SK-N-SH treated with all-trans-retinoic acid at 6 μM for 48 hours (cell line): ENCODE results near the gene KRT1.

ENCODE experiments used
- ATAC-seq: fragments of 200-7000 bp; cut with Tn5 transposase; 3 replicates; pipeline ENCODE4 v1.9.1; 2020; ENCODE audit warnings: mild to moderate bottlenecking, moderate library complexity
- ARNTL ChIP-seq: fragments of 450-650 bp; formaldehyde crosslinking; IDR thresholded peaks from 2 replicates; pipeline ENCODE4 v1.5.0; 2020; ENCODE audit warnings: low read depth, mild to moderate bottlenecking, moderate library complexity, borderline replicate concordance
- CSDC2 ChIP-seq: fragments of 250-450 bp; sonication (Bioruptor Pico); IDR thresholded peaks from 2 replicates; pipeline ENCODE4 v1.5.0; 2020; ENCODE audit warnings: mild to moderate bottlenecking, moderate library complexity
- GLIS3 ChIP-seq: fragments of 250-450 bp; sonication (Bioruptor Pico); IDR thresholded peaks from 2 replicates; pipeline ENCODE4 v1.5.0; 2020; ENCODE audit warnings: mild to moderate bottlenecking, moderate library complexity
- ISL1 ChIP-seq: fragments of 250-450 bp; sonication (Bioruptor Pico); IDR thresholded peaks from 2 replicates; pipeline ENCODE4 v2.1.2; 2022; ENCODE audit warnings: mild to moderate bottlenecking, moderate library complexity
- OSR1 ChIP-seq: fragments of 250-450 bp; sonication (Bioruptor Pico); IDR thresholded peaks from 2 replicates; pipeline ENCODE4 v1.8.0; 2022; ENCODE audit warnings: moderate library complexity, mild to moderate bottlenecking, inconsistent platforms
- PPARA ChIP-seq: fragments of 250-450 bp; sonication (Bioruptor Pico); IDR thresholded peaks from 2 replicates; pipeline ENCODE4 v1.5.0; 2020; ENCODE audit warnings: mild to moderate bottlenecking, borderline replicate concordance
- SNAI2 ChIP-seq: fragments of 250-450 bp; sonication (Bioruptor Pico); IDR thresholded peaks from 2 replicates; pipeline ENCODE4 v1.5.0; 2020; ENCODE audit warnings: mild to moderate bottlenecking, moderate library complexity
- TCF4 ChIP-seq: fragments of 250-450 bp; sonication (Bioruptor Pico); IDR thresholded peaks from 2 replicates; pipeline ENCODE4 v1.8.0; 2021; ENCODE audit warnings: mild to moderate bottlenecking, moderate library complexity, borderline replicate concordance
- TOX ChIP-seq: fragments of 250-450 bp; sonication (Bioruptor Pico); IDR thresholded peaks from 2 replicates; pipeline ENCODE4 v1.8.0; 2021; ENCODE audit warnings: mild to moderate bottlenecking, moderate library complexity, borderline replicate concordance
- ZC3H10 ChIP-seq: fragments of 250-450 bp; sonication (Bioruptor Pico); IDR thresholded peaks from 2 replicates; pipeline ENCODE4 v1.5.1; 2021; ENCODE audit warnings: mild to moderate bottlenecking, moderate library complexity
- ZFP3 ChIP-seq: fragments of 250-450 bp; sonication (Bioruptor Pico); IDR thresholded peaks from 2 replicates; pipeline ENCODE4 v1.5.0; 2020; ENCODE audit warnings: mild to moderate bottlenecking, moderate library complexity
- ZFP30 ChIP-seq: fragments of 450-650 bp; formaldehyde crosslinking; IDR thresholded peaks from 2 replicates; pipeline ENCODE4 v1.5.0; 2022; ENCODE audit warnings: mild to moderate bottlenecking, moderate library complexity
- ZNF565 ChIP-seq: fragments of 450-650 bp; formaldehyde crosslinking; conservative IDR thresholded peaks from 2 replicates; pipeline ENCODE4 v1.5.0; 2020; ENCODE audit warnings: low read depth, mild to moderate bottlenecking, moderate library complexity
- ZNF70 ChIP-seq: fragments of 450-650 bp; formaldehyde crosslinking; IDR thresholded peaks from 2 replicates; pipeline ENCODE4 v1.5.0; 2020; ENCODE audit warnings: mild to moderate bottlenecking, moderate library complexity
- ZNF8 ChIP-seq: fragments of 450-650 bp; formaldehyde crosslinking; IDR thresholded peaks from 2 replicates; pipeline ENCODE4 v1.5.0; 2020; ENCODE audit warnings: mild to moderate bottlenecking, moderate library complexity
- TF ChIP-seq, protein P1 (sequence below): fragments of 250-450 bp; sonication (Bioruptor Pico); IDR thresholded peaks from 2 replicates; pipeline ENCODE4 v1.8.0; 2020; ENCODE audit warnings: mild to moderate bottlenecking, moderate library complexity, borderline replicate concordance
- TF ChIP-seq, protein P2 (sequence below): fragments of 250-450 bp; sonication (Bioruptor Pico); IDR thresholded peaks from 2 replicates; pipeline ENCODE4 v1.5.0; 2020; ENCODE audit warnings: mild to moderate bottlenecking, moderate library complexity
- TF ChIP-seq, protein P3 (sequence below): fragments of 250-450 bp; sonication (Bioruptor Pico); IDR thresholded peaks from 2 replicates; pipeline ENCODE4 v1.8.0; 2021; ENCODE audit warnings: low read depth, mild to moderate bottlenecking, moderate library complexity, borderline replicate concordance
- TF ChIP-seq, protein P4 (sequence below): fragments of 250-450 bp; sonication (Bioruptor Pico); IDR thresholded peaks from 2 replicates; pipeline ENCODE4 v1.5.1; 2021; ENCODE audit warnings: mild to moderate bottlenecking, moderate library complexity

KRT1 gene

DNA sequence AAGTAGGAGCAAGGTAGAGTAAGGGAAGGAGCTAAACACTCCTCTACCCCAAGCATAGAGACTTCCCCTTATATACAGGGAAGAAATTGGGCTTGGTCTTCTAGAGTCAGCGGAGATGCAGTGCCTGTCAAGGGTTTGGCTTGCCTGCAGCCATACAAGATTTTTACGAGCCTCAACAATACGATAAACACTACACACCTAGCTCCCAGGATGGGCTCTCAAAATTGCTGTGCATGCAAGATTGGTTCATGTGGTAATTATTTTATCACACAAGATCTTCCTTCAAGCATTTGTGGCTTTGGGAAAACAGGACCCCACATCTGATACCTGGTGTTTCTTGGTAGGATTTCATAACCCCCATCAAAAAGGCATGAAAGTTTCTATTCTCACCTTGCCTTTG, at the start of gene KRT1:
Gene KRT1, minus strand, starts transcription at position 45 of the 400 bp plus-strand sequence. CDS start 59 bp downstream, outside the sequence.
- TF ChIP-seq TCF4 (CRISPR knock-in tag) (no peak), ARNTL (CRISPR knock-in tag) (no peak), ISL1 (CRISPR knock-in tag) (no peak), ZFP3 (CRISPR knock-in tag) (no peak), SNAI2 (no peak), GLIS3 (CRISPR knock-in tag) (no peak), PPARA (CRISPR knock-in tag) (no peak), CSDC2 (CRISPR knock-in tag) (no peak), ZC3H10 (CRISPR knock-in tag) (no peak)
- TF ChIP-seq, protein P1, sequence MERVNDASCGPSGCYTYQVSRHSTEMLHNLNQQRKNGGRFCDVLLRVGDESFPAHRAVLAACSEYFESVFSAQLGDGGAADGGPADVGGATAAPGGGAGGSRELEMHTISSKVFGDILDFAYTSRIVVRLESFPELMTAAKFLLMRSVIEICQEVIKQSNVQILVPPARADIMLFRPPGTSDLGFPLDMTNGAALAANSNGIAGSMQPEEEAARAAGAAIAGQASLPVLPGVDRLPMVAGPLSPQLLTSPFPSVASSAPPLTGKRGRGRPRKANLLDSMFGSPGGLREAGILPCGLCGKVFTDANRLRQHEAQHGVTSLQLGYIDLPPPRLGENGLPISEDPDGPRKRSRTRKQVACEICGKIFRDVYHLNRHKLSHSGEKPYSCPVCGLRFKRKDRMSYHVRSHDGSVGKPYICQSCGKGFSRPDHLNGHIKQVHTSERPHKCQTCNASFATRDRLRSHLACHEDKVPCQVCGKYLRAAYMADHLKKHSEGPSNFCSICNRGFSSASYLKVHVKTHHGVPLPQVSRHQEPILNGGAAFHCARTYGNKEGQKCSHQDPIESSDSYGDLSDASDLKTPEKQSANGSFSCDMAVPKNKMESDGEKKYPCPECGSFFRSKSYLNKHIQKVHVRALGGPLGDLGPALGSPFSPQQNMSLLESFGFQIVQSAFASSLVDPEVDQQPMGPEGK (CRISPR knock-in tag), result no peak
- TF ChIP-seq, protein P2, sequence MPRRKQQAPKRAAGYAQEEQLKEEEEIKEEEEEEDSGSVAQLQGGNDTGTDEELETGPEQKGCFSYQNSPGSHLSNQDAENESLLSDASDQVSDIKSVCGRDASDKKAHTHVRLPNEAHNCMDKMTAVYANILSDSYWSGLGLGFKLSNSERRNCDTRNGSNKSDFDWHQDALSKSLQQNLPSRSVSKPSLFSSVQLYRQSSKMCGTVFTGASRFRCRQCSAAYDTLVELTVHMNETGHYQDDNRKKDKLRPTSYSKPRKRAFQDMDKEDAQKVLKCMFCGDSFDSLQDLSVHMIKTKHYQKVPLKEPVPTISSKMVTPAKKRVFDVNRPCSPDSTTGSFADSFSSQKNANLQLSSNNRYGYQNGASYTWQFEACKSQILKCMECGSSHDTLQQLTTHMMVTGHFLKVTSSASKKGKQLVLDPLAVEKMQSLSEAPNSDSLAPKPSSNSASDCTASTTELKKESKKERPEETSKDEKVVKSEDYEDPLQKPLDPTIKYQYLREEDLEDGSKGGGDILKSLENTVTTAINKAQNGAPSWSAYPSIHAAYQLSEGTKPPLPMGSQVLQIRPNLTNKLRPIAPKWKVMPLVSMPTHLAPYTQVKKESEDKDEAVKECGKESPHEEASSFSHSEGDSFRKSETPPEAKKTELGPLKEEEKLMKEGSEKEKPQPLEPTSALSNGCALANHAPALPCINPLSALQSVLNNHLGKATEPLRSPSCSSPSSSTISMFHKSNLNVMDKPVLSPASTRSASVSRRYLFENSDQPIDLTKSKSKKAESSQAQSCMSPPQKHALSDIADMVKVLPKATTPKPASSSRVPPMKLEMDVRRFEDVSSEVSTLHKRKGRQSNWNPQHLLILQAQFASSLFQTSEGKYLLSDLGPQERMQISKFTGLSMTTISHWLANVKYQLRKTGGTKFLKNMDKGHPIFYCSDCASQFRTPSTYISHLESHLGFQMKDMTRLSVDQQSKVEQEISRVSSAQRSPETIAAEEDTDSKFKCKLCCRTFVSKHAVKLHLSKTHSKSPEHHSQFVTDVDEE (CRISPR knock-in tag), result no peak
- TF ChIP-seq, protein P3, sequence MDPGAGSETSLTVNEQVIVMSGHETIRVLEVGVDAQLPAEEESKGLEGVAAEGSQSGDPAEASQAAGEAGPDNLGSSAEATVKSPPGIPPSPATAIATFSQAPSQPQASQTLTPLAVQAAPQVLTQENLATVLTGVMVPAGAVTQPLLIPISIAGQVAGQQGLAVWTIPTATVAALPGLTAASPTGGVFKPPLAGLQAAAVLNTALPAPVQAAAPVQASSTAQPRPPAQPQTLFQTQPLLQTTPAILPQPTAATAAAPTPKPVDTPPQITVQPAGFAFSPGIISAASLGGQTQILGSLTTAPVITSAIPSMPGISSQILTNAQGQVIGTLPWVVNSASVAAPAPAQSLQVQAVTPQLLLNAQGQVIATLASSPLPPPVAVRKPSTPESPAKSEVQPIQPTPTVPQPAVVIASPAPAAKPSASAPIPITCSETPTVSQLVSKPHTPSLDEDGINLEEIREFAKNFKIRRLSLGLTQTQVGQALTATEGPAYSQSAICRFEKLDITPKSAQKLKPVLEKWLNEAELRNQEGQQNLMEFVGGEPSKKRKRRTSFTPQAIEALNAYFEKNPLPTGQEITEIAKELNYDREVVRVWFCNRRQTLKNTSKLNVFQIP (CRISPR knock-in tag), result no peak
- TF ChIP-seq, all 23 proteins: peak for 0

DNA sequence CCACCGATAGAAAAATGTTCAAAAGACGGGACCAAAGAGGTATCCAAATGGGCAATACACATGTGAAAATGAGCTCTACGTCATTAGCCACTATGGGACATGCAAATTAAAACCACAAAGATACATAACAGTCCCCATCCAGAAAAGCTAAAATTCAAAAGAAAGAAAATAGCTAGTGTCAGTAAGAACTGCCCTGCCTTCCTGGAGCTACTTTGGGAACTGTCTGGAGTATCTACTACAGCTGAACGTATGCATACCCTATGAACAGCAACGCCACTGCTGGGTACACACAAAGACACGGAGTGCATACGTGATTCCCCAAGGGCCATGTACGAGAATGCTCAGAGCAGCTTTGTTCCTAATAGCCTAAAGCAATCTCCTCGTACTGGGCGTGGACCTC, 48.9 kb upstream of the KRT1 start:
- TF ChIP-seq ZFP3 (CRISPR knock-in tag) (no peak), ZNF565 (no peak), OSR1 (CRISPR knock-in tag) (no peak), ZNF8 (CRISPR knock-in tag) (no peak), ZC3H10 (CRISPR knock-in tag) (no peak), TOX (CRISPR knock-in tag) (no peak), ZFP30 (CRISPR knock-in tag) (no peak), ZNF70 (CRISPR knock-in tag) (no peak), SNAI2 (no peak)
- TF ChIP-seq, protein P3 (CRISPR knock-in tag), result no peak
- no peak for ATAC-seq

More for the DNA sequence above, at the start of gene KRT1:
- ATAC-seq, result no peak

DNA sequence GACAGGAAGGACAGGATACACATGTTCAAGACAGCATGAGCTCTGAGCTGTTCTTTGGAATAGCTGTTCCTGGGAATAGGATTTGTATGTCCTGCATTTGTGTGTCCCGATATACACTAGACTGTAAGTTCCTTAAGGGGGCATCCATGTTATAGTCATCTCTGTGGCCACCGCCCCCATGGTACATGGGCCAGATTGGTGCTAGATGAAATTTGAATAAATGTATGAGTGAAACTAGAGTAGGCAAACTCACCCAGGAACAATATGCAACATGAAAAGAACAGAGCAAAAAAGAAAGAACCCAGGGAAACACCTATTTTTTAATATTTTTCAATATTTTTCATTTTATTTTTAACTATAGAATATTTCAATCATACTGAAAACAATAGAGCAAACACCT, 48.2 kb upstream of the KRT1 start:
- TF ChIP-seq SNAI2, result no peak
- TF ChIP-seq ZNF70 (CRISPR knock-in tag), result no peak
- TF ChIP-seq, protein P2 (CRISPR knock-in tag), result no peak
- TF ChIP-seq PPARA (CRISPR knock-in tag), result no peak
- no peak for TF ChIP-seq ZNF8 (CRISPR knock-in tag)
- TF ChIP-seq ARNTL (CRISPR knock-in tag), result no peak
- no peak for TF ChIP-seq GLIS3 (CRISPR knock-in tag)
- no peak for TF ChIP-seq ZC3H10 (CRISPR knock-in tag)
- TF ChIP-seq OSR1 (CRISPR knock-in tag), result no peak
- TF ChIP-seq, protein P4, sequence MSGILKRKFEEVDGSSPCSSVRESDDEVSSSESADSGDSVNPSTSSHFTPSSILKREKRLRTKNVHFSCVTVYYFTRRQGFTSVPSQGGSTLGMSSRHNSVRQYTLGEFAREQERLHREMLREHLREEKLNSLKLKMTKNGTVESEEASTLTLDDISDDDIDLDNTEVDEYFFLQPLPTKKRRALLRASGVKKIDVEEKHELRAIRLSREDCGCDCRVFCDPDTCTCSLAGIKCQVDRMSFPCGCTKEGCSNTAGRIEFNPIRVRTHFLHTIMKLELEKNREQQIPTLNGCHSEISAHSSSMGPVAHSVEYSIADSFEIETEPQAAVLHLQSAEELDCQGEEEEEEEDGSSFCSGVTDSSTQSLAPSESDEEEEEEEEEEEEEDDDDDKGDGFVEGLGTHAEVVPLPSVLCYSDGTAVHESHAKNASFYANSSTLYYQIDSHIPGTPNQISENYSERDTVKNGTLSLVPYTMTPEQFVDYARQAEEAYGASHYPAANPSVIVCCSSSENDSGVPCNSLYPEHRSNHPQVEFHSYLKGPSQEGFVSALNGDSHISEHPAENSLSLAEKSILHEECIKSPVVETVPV (CRISPR knock-in tag), result no peak
- TF ChIP-seq ZFP3 (CRISPR knock-in tag), result no peak
- TF ChIP-seq TOX (CRISPR knock-in tag), result no peak
- TF ChIP-seq ZNF565, result no peak
- ATAC-seq, result no peak
